PC-9 (cell line): ENCODE results near the gene APOL6. TPM values are rescaled to one million over a fixed set of nuclear protein-coding genes. Genes with fewer than 3 reads are reported as not detected.
"Not testable (repeated sequence)": the region's sequence is repeated elsewhere in the genome, so short reads cannot be mapped to it uniquely, and the experiment has no call there.

Experiments used
- BruUV-seq: library from RNA; stranded (reverse); fragments of 400-500 nt; replicated peaks from 2 replicates; lab custom pipeline; 2021; lab: Mats Ljungman, UMichigan
- CTCF ChIA-PET: fragments of 300-600 bp; sonication (Branson Sonifier 250); formaldehyde crosslinking; loops from one replicate; lab custom pipeline; 2022; ENCODE audit warnings: antibody characterized with exemption; lab: Charles Lee
- POLR2A ChIA-PET: fragments of 300-600 bp; sonication (Branson Sonifier 250); formaldehyde crosslinking; loops from one replicate; lab custom pipeline; 2022; ENCODE audit warnings: antibody characterized with exemption; ENCODE audit not compliant: unreplicated experiment; lab: Charles Lee
- DNase-seq, 2 experiments: peaks; one replicate each; pipeline versions ENCODE4 v3.0.0 to v3.0.0-alpha.2; 2015 to 2022; ENCODE audit warnings: mixed read lengths in 1 of 2
- H2AFZ ChIP-seq: fragments of 200-600 bp; sonication (generic); 2 replicates; pipeline ENCODE4 v1.8.1; 2017; ENCODE audit warnings: antibody characterized with exemption
- H3F3A ChIP-seq: fragments of 200-600 bp; sonication (generic); 2 replicates; pipeline ENCODE4 v1.8.1; 2017; ENCODE audit warnings: antibody characterized with exemption, mild to moderate bottlenecking, low read depth; ENCODE audit not compliant: insufficient read depth
- H3K27ac ChIP-seq: fragments of 200-600 bp; sonication (generic); 2 replicates; pipeline ENCODE4 v1.6.1; 2016; ENCODE audit warnings: mixed run types
- H3K27me3 ChIP-seq: fragments of 200-600 bp; sonication (generic); 2 replicates; pipeline ENCODE4 v1.6.1; 2016; ENCODE audit warnings: low read depth, mixed run types; ENCODE audit not compliant: insufficient read depth
- H3K36me3 ChIP-seq: fragments of 200-600 bp; sonication (generic); 2 replicates; pipeline ENCODE4 v1.6.1; 2016; ENCODE audit warnings: low read depth, mixed run types
- H3K4me1 ChIP-seq: fragments of 200-600 bp; sonication (generic); replicated peaks from 2 replicates; pipeline ENCODE4 v1.6.1; 2016; ENCODE audit warnings: mixed run types; ENCODE audit not compliant: insufficient read depth
- H3K4me2 ChIP-seq: fragments of 200-600 bp; sonication (generic); 2 replicates; pipeline ENCODE4 v1.6.1; 2017; ENCODE audit warnings: mixed run types
- H3K4me3 ChIP-seq: fragments of 200-600 bp; sonication (generic); 2 replicates; pipeline ENCODE4 v1.6.1; 2016; ENCODE audit warnings: mixed run types
- H3K79me2 ChIP-seq: fragments of 200-600 bp; sonication (generic); 2 replicates; pipeline ENCODE4 v1.6.1; 2017; ENCODE audit warnings: low read depth, mixed run types
- H3K9me2 ChIP-seq: fragments of 200-600 bp; sonication (generic); 2 replicates; pipeline ENCODE4 v1.8.1; 2017; ENCODE audit warnings: mild to moderate bottlenecking; ENCODE audit not compliant: insufficient read depth
- H3K9me3 ChIP-seq: fragments of 200-600 bp; sonication (generic); 2 replicates; pipeline ENCODE4 v1.8.1; 2016; ENCODE audit warnings: low read depth; ENCODE audit not compliant: insufficient read depth
- H4K20me1 ChIP-seq: fragments of 200-600 bp; sonication (generic); 2 replicates; pipeline ENCODE4 v1.8.1; 2017; ENCODE audit not compliant: insufficient read depth
- EZH2 ChIP-seq: fragments of 200-600 bp; sonication (generic); IDR thresholded peaks from 2 replicates; pipeline ENCODE4 v1.8.0; 2017; ENCODE audit warnings: antibody characterized with exemption, low read depth
- intact Hi-C: fragments of 100-400 bp; cut with micrococcal nuclease; formaldehyde crosslinking; loops from one replicate; pipeline ENCODE4 v1.10.0; 2022; ENCODE audit not compliant: unreplicated experiment
- total RNA-seq: library from RNA; stranded (reverse); gene quantifications from 2 replicates; pipeline ENCODE4 v1.2.3, GENCODE V29; 2021
- TF ChIP-seq, protein P1 (sequence below): fragments of 200-600 bp; sonication (generic); conservative IDR thresholded peaks from 2 replicates; pipeline ENCODE4 v1.6.1; 2017; ENCODE audit warnings: mixed run types, antibody characterized with exemption, mild to moderate bottlenecking, moderate library complexity

APOL6 gene
- total RNA-seq, 1 experiment from 2014 or later, result 18.6 TPM

DNA sequence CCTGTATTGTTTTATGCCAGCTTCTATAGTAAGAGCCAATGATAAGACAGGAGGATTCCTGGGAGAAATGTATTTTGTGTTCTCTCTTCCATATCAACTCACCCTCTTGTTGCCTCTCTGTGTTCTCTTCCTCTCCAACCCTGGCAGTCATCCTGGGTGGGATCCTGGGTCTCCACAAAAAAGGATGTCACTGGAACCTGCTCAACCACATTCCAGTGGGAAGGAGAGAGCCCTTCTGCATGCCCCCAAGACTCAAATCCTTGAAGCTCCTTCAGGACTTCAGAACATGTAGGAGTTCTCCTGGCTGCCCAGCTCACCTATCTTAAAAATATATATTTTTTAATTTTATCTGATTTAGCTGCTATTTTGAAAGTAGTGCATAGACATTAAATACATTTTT, 26.1 kb downstream of the APOL6 start:
- H3K4me1 ChIP-seq, result no peaks in the 10 kb centered on the region
- no peaks in the 10 kb centered on the region for H3K27me3 ChIP-seq
- TF ChIP-seq, protein P1, sequence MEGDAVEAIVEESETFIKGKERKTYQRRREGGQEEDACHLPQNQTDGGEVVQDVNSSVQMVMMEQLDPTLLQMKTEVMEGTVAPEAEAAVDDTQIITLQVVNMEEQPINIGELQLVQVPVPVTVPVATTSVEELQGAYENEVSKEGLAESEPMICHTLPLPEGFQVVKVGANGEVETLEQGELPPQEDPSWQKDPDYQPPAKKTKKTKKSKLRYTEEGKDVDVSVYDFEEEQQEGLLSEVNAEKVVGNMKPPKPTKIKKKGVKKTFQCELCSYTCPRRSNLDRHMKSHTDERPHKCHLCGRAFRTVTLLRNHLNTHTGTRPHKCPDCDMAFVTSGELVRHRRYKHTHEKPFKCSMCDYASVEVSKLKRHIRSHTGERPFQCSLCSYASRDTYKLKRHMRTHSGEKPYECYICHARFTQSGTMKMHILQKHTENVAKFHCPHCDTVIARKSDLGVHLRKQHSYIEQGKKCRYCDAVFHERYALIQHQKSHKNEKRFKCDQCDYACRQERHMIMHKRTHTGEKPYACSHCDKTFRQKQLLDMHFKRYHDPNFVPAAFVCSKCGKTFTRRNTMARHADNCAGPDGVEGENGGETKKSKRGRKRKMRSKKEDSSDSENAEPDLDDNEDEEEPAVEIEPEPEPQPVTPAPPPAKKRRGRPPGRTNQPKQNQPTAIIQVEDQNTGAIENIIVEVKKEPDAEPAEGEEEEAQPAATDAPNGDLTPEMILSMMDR, result no peak
- no peak for TF ChIP-seq EZH2
- H3K4me3 ChIP-seq, result no peak overlapping the region
- H3K36me3 ChIP-seq, result no peaks in the 10 kb centered on the region
- intact Hi-C loops, result no loop called here
- peaks cover 15% of the 10 kb centered on the region; the same call in 1 of the 2 replicates for H3K9me3 ChIP-seq
- BruUV-seq, result no TSS peak
- H3K79me2 ChIP-seq, result no peaks in the 10 kb centered on the region
- ChIA-PET POLR2A (no interaction called here), CTCF (no interaction called here)
- H3F3A ChIP-seq, result no peaks in the 10 kb centered on the region
- no peaks in the 10 kb centered on the region for H4K20me1 ChIP-seq
- DNase-seq, result no peak
- H3K27ac ChIP-seq, result no peak overlapping the region
- no peaks in the 10 kb centered on the region for H3K9me2 ChIP-seq
- no peak overlapping the region for H3K4me2 ChIP-seq
- H2AFZ ChIP-seq, result no peak overlapping the region

GRCh38 chr22:35676065-35676464, 27.8 kb downstream of the APOL6 start:
- CTCF ChIA-PET, H2AFZ ChIP-seq, DNase-seq, H3K4me2 ChIP-seq, H3K4me1 ChIP-seq, H3K9me2 ChIP-seq, BruUV-seq, H3K4me3 ChIP-seq, H4K20me1 ChIP-seq, H3K79me2 ChIP-seq, H3K36me3 ChIP-seq, intact Hi-C loops, H3F3A ChIP-seq, POLR2A ChIA-PET, H3K27me3 ChIP-seq, H3K27ac ChIP-seq: not testable (repeated sequence)
- peaks cover 15% of the 10 kb centered on the region; the same call in 1 of the 2 replicates for H3K9me3 ChIP-seq

DNA sequence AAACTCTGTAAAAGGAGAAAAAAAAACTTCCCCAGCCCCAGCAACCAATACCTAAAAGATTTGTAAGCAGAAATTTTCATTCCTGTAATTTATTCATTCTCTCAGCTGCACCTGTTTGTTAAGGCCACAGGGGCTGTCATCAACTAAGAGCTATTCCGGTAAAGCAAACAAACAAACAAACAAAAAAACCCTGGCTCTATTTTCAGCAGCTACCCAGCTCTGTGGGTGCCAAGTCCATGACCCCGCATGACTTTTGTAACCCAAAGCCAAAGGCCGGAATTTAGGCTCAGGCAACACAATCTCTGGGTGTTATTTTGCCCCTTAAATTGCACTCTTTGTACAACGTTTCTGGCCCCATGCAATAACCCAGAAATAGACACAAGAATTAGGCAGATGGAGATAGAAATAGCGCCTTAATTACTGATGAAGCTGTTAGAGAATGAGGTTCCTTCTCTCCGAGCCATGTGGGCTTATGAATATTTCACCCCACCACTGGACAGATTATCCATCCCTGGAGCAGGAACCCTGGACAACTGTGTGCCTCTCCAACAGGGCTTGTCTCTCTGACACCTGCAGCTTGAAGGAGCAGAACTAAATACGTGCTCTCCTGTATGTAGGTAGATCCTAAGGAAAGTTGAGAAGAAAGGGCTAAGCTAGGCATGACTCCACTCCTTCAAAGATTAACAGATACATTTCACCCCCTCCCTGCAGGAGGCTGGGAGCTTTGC, 29.4 kb downstream of the APOL6 start:
- POLR2A ChIA-PET, result no interaction called here
- Histone ChIP-seq H3K9me2 (no peaks in the 10 kb centered on the region), H3K79me2 (no peaks in the 10 kb centered on the region), H3K4me1 (no peaks in the 10 kb centered on the region), H3K36me3 (no peaks in the 10 kb centered on the region), H2AFZ (no peak overlapping the region), H3F3A (no peaks in the 10 kb centered on the region), H4K20me1 (no peaks in the 10 kb centered on the region), H3K27ac (no peak overlapping the region), H3K27me3 (no peaks in the 10 kb centered on the region), H3K9me3 (peaks cover 10% of the 10 kb centered on the region; the same call in 1 of the 2 replicates), H3K4me3 (no peak overlapping the region), H3K4me2 (no peak overlapping the region)
- DNase-seq, result no peak
- CTCF ChIA-PET, result no interaction called here
- TF ChIP-seq, protein P1, result no peak
- no peak for TF ChIP-seq EZH2
- BruUV-seq, result no TSS peak
- intact Hi-C loops, result no loop called here

DNA sequence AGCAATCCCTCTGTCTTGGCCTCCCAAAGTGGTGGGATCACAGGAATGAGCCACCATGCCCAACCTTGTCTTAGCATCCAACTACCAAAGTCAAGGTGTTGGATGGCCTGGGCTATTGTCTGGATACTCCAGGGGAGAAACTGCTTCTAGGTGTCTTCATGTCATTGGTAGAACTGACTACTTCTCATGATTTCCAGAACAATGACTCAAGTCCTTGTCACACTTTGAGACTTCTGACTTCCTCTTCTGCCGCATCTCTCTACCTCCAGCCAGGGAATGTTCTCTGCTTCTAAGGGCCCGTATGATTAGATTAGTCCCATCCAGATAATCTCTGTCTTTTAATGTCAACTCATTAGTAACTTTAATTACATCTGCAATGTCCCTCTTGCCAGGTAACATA, 30.6 kb downstream of the APOL6 start:
- no TSS peak for BruUV-seq
- H3K4me1 ChIP-seq, result no peaks in the 10 kb centered on the region
- no peaks in the 10 kb centered on the region for H3K9me2 ChIP-seq
- no peaks in the 10 kb centered on the region for H3K79me2 ChIP-seq
- no peak overlapping the region for H2AFZ ChIP-seq
- H3K27ac ChIP-seq, result no peak overlapping the region
- TF ChIP-seq, protein P1, result no peak
- no peak for TF ChIP-seq EZH2
- POLR2A ChIA-PET, result no interaction called here
- peaks cover 10% of the 10 kb centered on the region; the same call in 1 of the 2 replicates for H3K9me3 ChIP-seq
- H3K27me3 ChIP-seq, result no peaks in the 10 kb centered on the region
- no peaks in the 10 kb centered on the region for H3K36me3 ChIP-seq
- H3K4me2 ChIP-seq, result no peak overlapping the region
- CTCF ChIA-PET, result no interaction called here
- no peak overlapping the region for H3K4me3 ChIP-seq
- H4K20me1 ChIP-seq, result no peaks in the 10 kb centered on the region
- DNase-seq, result no peak
- intact Hi-C loops, result no loop called here
- H3F3A ChIP-seq, result no peaks in the 10 kb centered on the region

DNA sequence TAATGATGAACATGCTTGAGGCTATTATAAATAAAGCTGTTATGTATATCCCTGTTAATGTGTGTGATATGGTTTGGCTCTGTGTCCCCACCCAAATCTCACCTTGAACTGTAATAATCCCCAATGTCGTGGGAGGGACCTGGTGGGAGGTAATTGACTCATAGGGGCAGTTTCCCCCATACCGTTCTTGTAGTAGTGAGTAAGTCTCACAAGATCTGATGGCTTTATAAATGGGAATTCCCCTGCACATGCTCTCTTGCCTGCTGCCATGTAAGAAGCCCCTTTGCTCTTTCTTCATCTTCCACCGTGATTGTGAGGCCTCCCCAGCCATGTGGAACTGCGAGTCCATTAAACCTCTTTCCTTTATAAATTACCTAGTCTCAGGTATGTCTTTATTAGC, 31.2 kb downstream of the APOL6 start:
- H3K4me2 ChIP-seq, H3K9me2 ChIP-seq, H3K36me3 ChIP-seq, H3K4me1 ChIP-seq, H3K79me2 ChIP-seq, H3K27ac ChIP-seq, intact Hi-C loops, BruUV-seq, H2AFZ ChIP-seq, POLR2A ChIA-PET, CTCF ChIA-PET, H3K27me3 ChIP-seq, DNase-seq, H3K4me3 ChIP-seq, H4K20me1 ChIP-seq, H3F3A ChIP-seq: not testable (repeated sequence)
- H3K9me3 ChIP-seq, result peaks cover 10% of the 10 kb centered on the region; the same call in 1 of the 2 replicates
